Activated CD8-positive, alpha-beta T cell treated with anti-CD3 and anti-CD28 coated beads, Interleukin-2, amount 10 ng/mL, durations not matched to agents 7 days and 5 days (primary cell): ENCODE results near the gene CCDC190. TPM values are rescaled to one million over a fixed set of nuclear protein-coding genes. Genes with fewer than 3 reads are reported as not detected.
A peak's percentile ranks its signal among the peaks of the same experiment; 100 is the strongest.
"Not testable (repeated sequence)": the region's sequence is repeated elsewhere in the genome, so short reads cannot be mapped to it uniquely, and the experiment has no call there.

ENCODE experiments used
- ATAC-seq: fragments of 150-1000 bp; cut with Tn5 transposase; one replicate; pipeline ENCODE4 v1.10.0; 2021; ENCODE audit warnings: moderate library complexity
- CTCF ChIA-PET: fragments of 350-600 bp; sonication (Branson Sonifier 250); formaldehyde crosslinking; loops from one replicate; lab custom pipeline; 2021; ENCODE audit warnings: antibody characterized with exemption; lab: Charles Lee
- POLR2A ChIA-PET: fragments of 350-600 bp; sonication (Branson Sonifier 250); formaldehyde crosslinking; loops from one replicate; lab custom pipeline; 2021; ENCODE audit warnings: antibody characterized with exemption; lab: Charles Lee
- DNase-seq: peaks from one replicate; pipeline ENCODE4 v3.0.0-alpha.2; 2020
- H3K27ac Mint-ChIP-seq: one replicate; pipeline ENCODE4 v1.8.0; 2021; ENCODE audit warnings: mild to moderate bottlenecking, mixed read lengths
- H3K27me3 Mint-ChIP-seq: one replicate; pipeline ENCODE4 v1.8.0; 2021; ENCODE audit warnings: low read depth, mixed read lengths
- H3K36me3 Mint-ChIP-seq: one replicate; pipeline ENCODE4 v1.8.0; 2021; ENCODE audit warnings: low read depth, mixed read lengths
- H3K4me1 Mint-ChIP-seq: one replicate; pipeline ENCODE4 v1.8.0; 2021; ENCODE audit warnings: low read depth, mixed read lengths
- H3K4me3 Mint-ChIP-seq: one replicate; pipeline ENCODE4 v1.8.0; 2021; ENCODE audit warnings: mild to moderate bottlenecking, mixed read lengths
- H3K9me3 Mint-ChIP-seq: one replicate; pipeline ENCODE4 v1.8.0; 2022; ENCODE audit warnings: mixed read lengths; ENCODE audit not compliant: insufficient read depth
- total RNA-seq, 2 experiments: library from RNA; stranded (reverse); gene quantifications; one replicate each; pipeline ENCODE4 v1.2.3, GENCODE V29; 2021

The CCDC190 gene
- total RNA-seq, 2 experiments from 2014 or later, result not detected

DNA sequence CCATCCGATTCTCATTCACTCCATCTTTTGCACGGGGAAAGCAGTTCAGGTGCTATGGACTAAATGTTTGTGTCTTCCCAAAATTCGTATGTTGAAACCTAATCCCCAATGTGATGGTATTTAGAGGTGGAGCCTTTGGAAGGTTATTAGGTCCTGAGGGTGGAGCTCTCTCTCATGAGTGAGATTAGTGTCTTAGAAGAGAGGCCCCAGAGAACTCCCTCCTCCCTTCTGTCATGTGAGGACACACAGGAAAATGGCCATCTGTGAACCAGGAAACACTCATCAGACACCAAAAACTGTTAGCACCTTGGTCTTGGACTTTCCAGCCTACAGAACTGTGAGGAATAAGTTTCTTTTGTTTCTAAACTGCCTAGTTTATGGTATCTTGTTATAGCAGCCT, 15.8 kb upstream of the CCDC190 start:
- POLR2A ChIA-PET, result no interaction called here
- H3K27me3 Mint-ChIP-seq, result peaks cover 25% of the 10 kb centered on the region
- no peak for DNase-seq
- no peaks in the 10 kb centered on the region for H3K4me1 Mint-ChIP-seq
- ATAC-seq, result no peak
- H3K27ac Mint-ChIP-seq, result no peak overlapping the region
- no peaks in the 10 kb centered on the region for H3K9me3 Mint-ChIP-seq
- no peak overlapping the region for H3K4me3 Mint-ChIP-seq
- H3K36me3 Mint-ChIP-seq, result no peaks in the 10 kb centered on the region
- CTCF ChIA-PET, result no interaction called here

DNA sequence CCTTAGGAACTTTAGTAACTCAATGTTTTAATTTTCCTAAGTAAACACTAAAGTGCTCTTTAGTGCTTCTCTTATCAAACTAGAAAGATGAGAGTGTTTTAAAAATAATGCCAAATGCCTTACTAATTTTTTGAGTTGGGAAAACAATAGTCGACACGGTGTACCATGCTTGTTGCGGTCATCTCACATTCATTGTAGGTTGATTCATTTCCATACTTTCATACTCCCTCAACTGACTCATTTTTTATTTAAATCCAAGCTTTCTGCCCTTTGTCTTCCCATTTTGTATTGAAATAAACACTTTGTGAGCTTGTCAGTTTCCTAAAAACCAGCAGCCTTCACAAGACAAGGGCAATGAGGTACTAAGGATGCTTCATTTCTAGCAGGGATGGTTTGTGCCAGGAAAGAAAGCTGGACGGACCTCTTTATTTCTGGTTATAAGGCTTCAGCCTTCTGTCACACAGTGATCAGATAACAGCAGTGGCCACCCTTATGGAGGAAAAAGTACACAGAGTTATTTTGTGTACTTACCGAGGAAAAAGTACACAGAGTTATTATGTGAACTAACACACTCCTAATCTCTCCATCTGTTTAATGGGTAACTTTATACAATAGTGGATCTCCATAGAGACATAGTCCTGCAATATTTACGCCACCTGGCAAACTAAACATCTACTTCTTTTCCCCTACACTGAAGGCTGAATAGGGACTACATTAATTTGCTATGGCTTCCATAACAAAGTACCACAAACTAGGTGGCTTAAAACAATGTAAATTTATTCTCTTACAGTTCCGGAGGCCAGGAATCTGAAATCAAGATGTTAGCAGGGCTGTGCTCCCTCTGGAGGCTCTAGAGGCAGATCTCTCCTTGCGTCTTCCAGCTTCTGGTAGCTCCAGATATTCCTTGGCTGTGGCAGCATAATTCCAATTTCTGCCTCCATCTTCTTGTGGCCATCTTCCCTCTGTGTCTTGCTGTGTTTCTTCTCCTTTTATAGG, 13.0 kb upstream of the CCDC190 start:
- ChIA-PET POLR2A (interaction anchor here (0.5 kb wide), 1 partner anchor 311 kb away, joined by 3 read pairs; no protein-coding TSS in a partner anchor), CTCF (no interaction called here)
- ATAC-seq, result no peak
- Mint-ChIP-seq H3K4me1 (no peaks in the 10 kb centered on the region), H3K27me3 (peaks cover 28% of the 10 kb centered on the region), H3K9me3 (peaks cover 5% of the 10 kb centered on the region), H3K27ac (no peak overlapping the region), H3K4me3 (no peak overlapping the region), H3K36me3 (no peaks in the 10 kb centered on the region)
- DNase-seq, result no peak

DNA sequence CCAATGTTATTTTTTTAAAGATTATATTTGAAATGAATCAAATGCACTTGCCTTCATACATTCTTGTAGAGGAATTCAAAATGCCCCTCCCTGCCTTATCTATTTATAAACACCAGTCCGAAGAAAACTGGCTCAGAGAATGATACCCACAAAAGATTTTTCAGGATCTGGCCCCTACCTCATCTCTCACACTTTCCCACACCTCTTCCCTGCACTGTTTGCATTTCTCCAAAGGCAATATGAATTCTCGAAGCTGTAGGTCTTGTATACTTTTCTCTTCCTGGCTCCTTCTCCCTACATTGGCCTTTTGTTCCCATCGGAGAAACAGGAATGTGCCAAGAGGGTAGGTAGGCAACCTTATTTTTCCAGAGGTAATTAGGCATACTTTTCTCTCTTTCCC, 12.0 kb upstream of the CCDC190 start:
- peaks cover 23% of the 10 kb centered on the region for H3K27me3 Mint-ChIP-seq
- CTCF ChIA-PET, result no interaction called here

DNA sequence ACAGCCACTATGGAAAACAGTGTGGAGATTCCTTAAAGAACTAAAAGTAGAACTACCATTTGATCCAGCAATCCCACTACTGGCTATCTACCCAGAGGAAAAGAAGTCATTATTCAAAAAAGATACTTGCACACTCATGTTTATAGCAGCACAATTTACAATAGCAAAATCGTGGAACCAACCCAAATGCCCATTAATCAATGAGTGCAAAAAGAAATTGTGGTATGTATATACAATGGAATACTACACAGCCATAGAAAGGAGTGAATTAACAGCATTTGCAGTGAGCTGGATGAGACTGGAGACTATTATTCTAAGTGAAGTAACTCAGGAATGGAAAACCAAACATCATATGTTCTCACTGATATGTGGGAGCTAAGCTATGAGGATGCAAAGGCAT, 10.4 kb upstream of the CCDC190 start:
- H3K27me3 Mint-ChIP-seq, result peaks cover 17% of the 10 kb centered on the region
- POLR2A ChIA-PET, CTCF ChIA-PET: not testable (repeated sequence)

More for the DNA sequence above, 12.0 kb upstream of the CCDC190 start:
- Mint-ChIP-seq H3K27ac (no peak overlapping the region), H3K4me1 (no peaks in the 10 kb centered on the region), H3K36me3 (no peaks in the 10 kb centered on the region), H3K9me3 (peaks cover 5% of the 10 kb centered on the region), H3K4me3 (no peak overlapping the region)
- DNase-seq, result no peak
- no peak for ATAC-seq
- POLR2A ChIA-PET, result no interaction called here

DNA sequence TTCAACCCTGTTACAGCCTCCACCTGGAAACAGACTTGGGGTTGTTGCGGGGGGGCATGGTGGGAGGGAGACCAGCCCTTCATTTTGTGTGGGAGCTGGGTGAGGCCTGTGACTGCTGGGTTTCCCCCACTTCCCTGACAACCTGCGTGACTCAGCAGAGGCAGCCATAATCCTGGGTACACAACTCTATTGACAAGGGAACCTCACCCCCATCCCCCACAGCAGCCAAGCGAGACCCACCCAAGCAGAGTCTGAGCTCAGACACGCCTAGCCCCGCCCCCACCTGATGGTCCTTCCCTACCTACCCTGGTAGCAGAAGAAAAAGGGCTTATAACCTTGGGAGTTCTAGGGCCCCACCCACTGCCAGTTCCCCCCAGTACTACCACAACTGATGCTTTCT, 8.0 kb upstream of the CCDC190 start:
- peaks cover 13% of the 10 kb centered on the region for H3K27me3 Mint-ChIP-seq

More for the DNA sequence above, 10.4 kb upstream of the CCDC190 start:
- not testable (repeated sequence) for H3K36me3 Mint-ChIP-seq, DNase-seq, H3K4me3 Mint-ChIP-seq, H3K27ac Mint-ChIP-seq, H3K9me3 Mint-ChIP-seq, ATAC-seq, H3K4me1 Mint-ChIP-seq

DNA sequence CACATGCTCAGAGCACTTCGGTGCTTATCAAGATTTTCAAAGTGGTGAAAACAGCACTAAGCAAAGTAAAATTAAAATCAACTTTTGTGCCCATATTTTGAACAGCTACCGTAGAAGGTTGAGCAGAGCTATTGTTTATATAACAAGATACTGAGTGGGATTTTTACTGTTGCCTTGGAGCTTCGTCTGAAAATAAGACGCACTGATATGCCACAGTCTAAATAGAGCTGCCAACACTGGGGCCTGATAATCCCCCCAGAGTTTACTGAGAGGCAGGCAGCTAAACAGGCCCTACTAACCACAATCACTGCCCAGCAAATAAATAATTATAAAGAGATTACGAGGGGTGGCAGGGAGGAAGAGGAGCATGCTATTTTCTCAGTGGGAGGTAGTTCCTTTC, 650 bp upstream of the CCDC190 start:
- Mint-ChIP-seq H3K27ac (no peak overlapping the region), H3K4me1 (no peaks in the 10 kb centered on the region), H3K36me3 (no peaks in the 10 kb centered on the region), H3K27me3 (peaks cover 8% of the 10 kb centered on the region), H3K4me3 (no peak overlapping the region), H3K9me3 (no peaks in the 10 kb centered on the region)
- no peak for DNase-seq
- ChIA-PET POLR2A (no interaction called here), CTCF (interaction anchor here (1.8 kb wide), 1 partner anchor 13 kb away, joined by 6 read pairs; no protein-coding TSS in a partner anchor)
- no peak for ATAC-seq

More for the DNA sequence above, 8.0 kb upstream of the CCDC190 start:
- POLR2A ChIA-PET, result interaction anchor here (0.6 kb wide), 1 partner anchor 267 kb away, joined by 3 read pairs; no protein-coding TSS in a partner anchor
- CTCF ChIA-PET, result no interaction called here
- no peak for DNase-seq
- peaks cover 5% of the 10 kb centered on the region for H3K9me3 Mint-ChIP-seq
- no peak for ATAC-seq
- no peak overlapping the region for H3K27ac Mint-ChIP-seq
- H3K4me1 Mint-ChIP-seq, result no peaks in the 10 kb centered on the region
- H3K36me3 Mint-ChIP-seq, result no peaks in the 10 kb centered on the region
- H3K4me3 Mint-ChIP-seq, result no peak overlapping the region

DNA sequence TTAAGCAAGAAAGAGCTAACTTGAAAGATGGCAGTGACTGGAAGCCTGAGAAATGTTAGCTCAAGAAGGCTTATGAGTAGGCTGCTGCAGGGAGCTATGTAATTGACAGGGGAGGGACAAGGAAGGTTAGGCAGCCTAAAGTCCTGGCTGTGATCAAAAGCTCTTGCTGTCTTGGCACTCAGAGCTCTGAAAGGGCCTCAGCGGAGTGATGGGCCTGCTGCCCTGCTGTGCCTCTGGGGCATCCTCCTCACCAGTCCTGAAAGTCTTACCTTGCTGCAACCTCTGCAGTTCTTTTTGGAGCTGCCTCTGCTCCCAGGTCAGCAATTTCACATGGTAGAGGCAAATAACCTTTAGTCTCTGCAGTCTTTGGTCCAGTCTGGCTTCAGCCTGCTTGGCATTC, 1.8 kb downstream of the CCDC190 start:
- Mint-ChIP-seq H3K36me3 (no peaks in the 10 kb centered on the region), H3K27ac (no peak overlapping the region), H3K9me3 (no peaks in the 10 kb centered on the region), H3K4me3 (no peak overlapping the region), H3K27me3 (peaks cover 6% of the 10 kb centered on the region), H3K4me1 (no peaks in the 10 kb centered on the region)
- POLR2A ChIA-PET, result no interaction called here
- CTCF ChIA-PET, result interaction anchor here (1.2 kb wide), 1 partner anchor 11 kb away, joined by 7 read pairs; no protein-coding TSS in a partner anchor
- ATAC-seq (no peak), DNase-seq (no peak)

DNA sequence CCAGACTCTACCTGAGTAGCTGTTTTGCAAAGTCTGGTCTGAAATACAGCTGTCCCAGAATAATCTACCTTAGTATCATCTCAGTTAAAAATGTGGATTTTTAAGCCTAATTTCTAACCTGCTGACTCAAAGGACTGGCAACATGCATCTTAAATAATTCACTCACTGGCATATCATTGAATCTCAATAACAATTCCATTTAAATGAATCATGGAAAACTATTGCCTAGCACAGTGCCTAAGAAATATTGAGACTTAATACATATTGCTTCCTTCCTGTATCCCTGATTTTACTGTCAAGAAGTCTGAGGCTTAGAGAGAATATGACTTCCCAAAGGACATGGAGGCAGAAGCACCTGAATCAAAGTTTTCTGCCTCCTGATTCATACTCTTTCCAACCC, 3.1 kb downstream of the CCDC190 start:
- H3K9me3 Mint-ChIP-seq, result no peaks in the 10 kb centered on the region
- H3K4me1 Mint-ChIP-seq, result no peaks in the 10 kb centered on the region
- H3K27ac Mint-ChIP-seq, result no peak overlapping the region
- peaks cover 4% of the 10 kb centered on the region for H3K27me3 Mint-ChIP-seq
- H3K36me3 Mint-ChIP-seq, result no peaks in the 10 kb centered on the region
- no peak overlapping the region for H3K4me3 Mint-ChIP-seq
- DNase-seq (no peak), ATAC-seq (no peak)
- POLR2A ChIA-PET, result no interaction called here
- CTCF ChIA-PET, result interaction anchor here (1.3 kb wide), 1 partner anchor 457 kb away, joined by 5 read pairs; no protein-coding TSS in a partner anchor

DNA sequence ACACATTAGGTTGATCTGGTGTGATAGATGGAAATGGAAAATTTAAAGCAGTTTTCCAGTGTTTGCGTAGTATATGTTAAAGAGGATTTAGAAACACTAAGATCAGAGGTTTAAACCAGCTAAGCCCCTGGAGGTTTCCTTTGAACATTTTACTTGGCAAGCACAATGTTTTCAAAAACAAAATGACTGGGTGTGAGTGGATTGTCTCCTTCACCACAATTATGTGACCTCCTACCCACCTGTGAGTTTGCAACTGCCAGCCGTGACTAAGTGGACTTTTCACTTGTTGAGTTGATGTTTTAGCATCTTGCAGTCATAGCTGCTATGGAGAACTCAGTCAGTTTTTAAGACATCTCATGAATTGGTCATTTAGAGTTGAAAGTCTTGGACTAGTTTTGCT, 4.7 kb downstream of the CCDC190 start:
- ATAC-seq, result no peak
- H3K4me1 Mint-ChIP-seq, result no peaks in the 10 kb centered on the region
- peaks cover 6% of the 10 kb centered on the region for H3K27me3 Mint-ChIP-seq
- DNase-seq, result no peak
- ChIA-PET CTCF (interaction anchor here (1.2 to 1.7 kb wide), 2 partner anchors 8 to 319 kb away, joined by 4 to 8 read pairs; no protein-coding TSS in a partner anchor), POLR2A (no interaction called here)
- no peak overlapping the region for H3K27ac Mint-ChIP-seq
- H3K9me3 Mint-ChIP-seq, result no peaks in the 10 kb centered on the region
- H3K36me3 Mint-ChIP-seq, result no peaks in the 10 kb centered on the region
- H3K4me3 Mint-ChIP-seq, result no peak overlapping the region

DNA sequence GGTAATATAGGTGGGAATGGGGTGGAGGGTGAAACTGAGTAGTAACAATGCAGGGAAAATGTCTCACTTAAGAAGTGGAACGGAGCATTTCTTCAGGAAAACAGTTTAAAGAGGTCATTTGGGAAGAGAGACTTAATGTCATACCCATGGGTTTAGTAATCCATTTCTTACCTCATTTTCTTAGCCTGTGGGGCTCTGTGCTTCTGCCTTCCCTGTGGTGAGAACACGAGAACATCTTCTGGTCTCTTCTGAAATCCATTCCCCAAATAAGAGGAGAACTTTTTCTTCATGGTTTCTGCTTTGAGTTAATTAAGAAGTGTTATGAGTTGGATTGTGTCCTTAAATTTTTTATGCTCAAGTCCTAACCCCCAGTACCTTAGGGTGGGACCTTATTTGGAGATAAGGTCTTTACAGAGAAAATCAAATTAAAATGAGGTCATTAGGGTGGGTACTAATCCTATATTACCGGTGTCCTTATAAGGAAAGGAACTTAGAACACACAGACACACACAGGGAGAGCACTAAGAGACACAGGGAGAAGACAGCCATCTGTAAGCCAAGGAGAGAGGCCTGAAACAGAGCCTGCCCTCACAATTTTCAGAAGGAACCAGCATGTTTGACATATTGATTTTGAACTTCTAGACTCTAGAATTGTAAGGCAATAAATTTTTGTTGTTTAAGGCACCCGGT, 5.4 kb downstream of the CCDC190 start:
- DNase-seq (no peak), ATAC-seq (no peak)
- H3K36me3 Mint-ChIP-seq, result no peaks in the 10 kb centered on the region
- no peaks in the 10 kb centered on the region for H3K4me1 Mint-ChIP-seq
- H3K9me3 Mint-ChIP-seq, result no peaks in the 10 kb centered on the region
- no peak overlapping the region for H3K27ac Mint-ChIP-seq
- no peak overlapping the region for H3K4me3 Mint-ChIP-seq
- H3K27me3 Mint-ChIP-seq, result peaks cover 8% of the 10 kb centered on the region
- ChIA-PET CTCF (interaction anchor here (1.7 to 2.6 kb wide), 4 partner anchors 7 to 466 kb away, joined by 6 to 52 read pairs (median 14); partner anchors contain the start of gene NUF2), POLR2A (no interaction called here)

DNA sequence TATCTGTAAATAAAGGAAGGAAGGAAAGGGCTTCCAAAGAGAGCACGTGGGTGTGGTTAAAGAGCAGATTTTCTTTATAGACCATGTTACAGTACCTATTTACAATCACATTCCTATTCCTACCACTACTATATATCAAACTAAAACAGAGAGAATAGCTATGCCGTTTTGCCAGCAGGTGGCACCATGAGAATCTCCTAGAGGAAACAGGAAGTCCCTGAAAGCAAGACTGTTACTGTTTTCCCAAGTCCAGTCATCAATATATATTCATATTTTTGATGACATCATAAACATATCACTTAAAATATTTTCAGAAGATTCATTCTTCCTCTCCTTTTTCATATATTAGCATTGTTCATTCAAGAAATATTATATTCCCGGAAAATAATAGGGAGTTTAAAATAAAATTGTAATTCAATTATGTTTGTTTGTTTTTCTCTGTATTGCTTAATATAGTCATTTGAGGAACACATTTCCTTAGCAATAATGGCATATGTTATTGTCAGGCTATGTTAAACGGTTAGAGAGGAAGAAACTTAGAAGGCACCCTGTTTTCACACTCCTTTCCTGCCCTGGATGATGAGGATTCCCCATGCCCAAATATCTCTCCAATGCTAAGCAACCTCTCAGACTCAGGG, 6.6 kb downstream of the CCDC190 start:
- Mint-ChIP-seq H3K4me3 (no peak overlapping the region), H3K9me3 (no peaks in the 10 kb centered on the region), H3K27ac (no peak overlapping the region), H3K4me1 (no peaks in the 10 kb centered on the region), H3K36me3 (no peaks in the 10 kb centered on the region), H3K27me3 (peaks cover 7% of the 10 kb centered on the region)
- DNase-seq, result peak; percentile 68
- ChIA-PET POLR2A (no interaction called here), CTCF (interaction anchor here (0.7 to 2.6 kb wide), 17 partner anchors 9 to 467 kb away, joined by 3 to 52 read pairs (median 4); partner anchors contain the start of genes NUF2 and RGS5)
- peak; percentile 53 for ATAC-seq
